ENCODE data around the gene GPAM. TPM values are rescaled to one million over a fixed set of nuclear protein-coding genes. Genes with fewer than 3 reads are reported as not detected.

GPAM gene
- total and polyA plus RNA-seq, 9 of the 15 experiments (the other 6 are each of a cell fraction or from before 2014, with no cell fraction given): 3.5 to 7.5 (median 5.5) TPM

DNA sequence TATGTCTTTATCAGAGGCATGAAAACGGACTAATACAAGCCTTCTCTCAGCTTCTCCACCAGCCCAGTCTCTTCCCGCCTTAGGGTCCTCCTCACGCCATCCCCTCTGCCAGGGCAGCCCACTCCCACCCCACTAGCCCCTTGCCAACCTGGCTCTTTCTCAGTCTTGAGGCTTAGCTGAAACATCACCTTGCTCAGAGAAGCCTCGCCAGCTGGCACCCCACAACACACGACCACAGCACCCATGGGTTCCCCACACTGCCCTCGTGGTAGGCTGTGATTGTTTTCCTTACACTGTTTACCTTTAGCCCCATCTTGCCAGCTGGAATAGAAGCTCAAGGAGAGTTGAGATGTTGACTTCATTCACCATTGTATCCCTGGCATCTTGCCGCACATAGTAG is 44.4 kb downstream of the GPAM start:
- Histone ChIP-seq H3K36me3 (ENCODE audit: control insufficient read depth, insufficient read depth, low read length) (no peaks in the 10 kb centered on the region), H3K9ac (ENCODE audit: insufficient read depth in 1 of 2, low read depth in 2 of 2, low read length in 2 of 2) (no peak overlapping the region), H3K27me3 (ENCODE audit: control insufficient read depth in 2 of 2, insufficient read depth in 2 of 2, low read length in 2 of 2) (peaks cover 0 to 12% of the 10 kb centered on the region in 2 experiments; a peak in 2 of 5 replicates), H2AFZ (ENCODE audit: low read depth, low read length) (no peak overlapping the region), H3K27ac (ENCODE audit: extremely low read depth, low read depth, low read length) (no peak overlapping the region), H3K79me2 (ENCODE audit: control insufficient read depth, insufficient read depth, low read length) (no peaks in the 10 kb centered on the region), H3K4me3 (no peak overlapping the region), H3K9me3 (replicated peaks; ENCODE audit: control insufficient read depth, insufficient read depth, low read depth, low read length) (no peaks in the 10 kb centered on the region), H3K4me1 (replicated peaks in 1 of 2; ENCODE audit: control insufficient read depth in 2 of 2, insufficient read depth in 2 of 2, low read length in 2 of 2) (no peaks in the 10 kb centered on the region; a peak in 2 of 5 replicates), H3K9me1 (ENCODE audit: control insufficient read depth, insufficient read depth, low read length) (no peaks in the 10 kb centered on the region), H3K4me2 (ENCODE audit: insufficient read depth, low read length) (no peak overlapping the region), H4K20me1 (replicated peaks; ENCODE audit: control insufficient read depth, insufficient read depth, low read length) (no peaks in the 10 kb centered on the region; the same call in 1 of the 2 replicates)
- TF ChIP-seq TAF1 (IDR thresholded peaks at IDR 0.05; ENCODE audit: control insufficient read depth, extremely low read depth, insufficient read depth, low read length, severe bottlenecking) (no peak), ZNF76 (CRISPR knock-in tag; IDR thresholded peaks at IDR 0.05; ENCODE audit: borderline replicate concordance) (no peak), SAP30 (IDR thresholded peaks at IDR 0.05; ENCODE audit: borderline replicate concordance, insufficient read depth, low read depth, low read length, poor library complexity, severe bottlenecking) (no peak), TRIM24 (IDR thresholded peaks at IDR 0.05) (no peak), ZNF140 (CRISPR knock-in tag; IDR thresholded peaks at IDR 0.05) (no peak), MEIS2 (IDR thresholded peaks at IDR 0.05; ENCODE audit: partially characterized antibody) (no peak), TARDBP (IDR thresholded peaks at IDR 0.05) (no peak), NR2C2 (CRISPR knock-in tag; IDR thresholded peaks at IDR 0.05) (no peak), NR2C2 (tag; IDR thresholded peaks at IDR 0.05) (no peak), KAT8 (IDR thresholded peaks at IDR 0.05; ENCODE audit: low read depth) (no peak), RBM39 (optimal IDR thresholded peaks at IDR 0.05; ENCODE audit: low read depth, low read length) (no peak), FOXJ2 (tag; IDR thresholded peaks at IDR 0.05) (no peak)
- TF ChIP-seq, protein P1, sequence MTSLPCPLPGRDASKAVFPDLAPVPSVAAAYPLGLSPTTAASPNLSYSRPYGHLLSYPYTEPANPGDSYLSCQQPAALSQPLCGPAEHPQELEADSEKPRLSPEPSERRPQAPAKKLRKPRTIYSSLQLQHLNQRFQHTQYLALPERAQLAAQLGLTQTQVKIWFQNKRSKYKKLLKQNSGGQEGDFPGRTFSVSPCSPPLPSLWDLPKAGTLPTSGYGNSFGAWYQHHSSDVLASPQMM (CRISPR knock-in tag; IDR thresholded peaks at IDR 0.05): no peak
- TF ChIP-seq, protein P2, sequence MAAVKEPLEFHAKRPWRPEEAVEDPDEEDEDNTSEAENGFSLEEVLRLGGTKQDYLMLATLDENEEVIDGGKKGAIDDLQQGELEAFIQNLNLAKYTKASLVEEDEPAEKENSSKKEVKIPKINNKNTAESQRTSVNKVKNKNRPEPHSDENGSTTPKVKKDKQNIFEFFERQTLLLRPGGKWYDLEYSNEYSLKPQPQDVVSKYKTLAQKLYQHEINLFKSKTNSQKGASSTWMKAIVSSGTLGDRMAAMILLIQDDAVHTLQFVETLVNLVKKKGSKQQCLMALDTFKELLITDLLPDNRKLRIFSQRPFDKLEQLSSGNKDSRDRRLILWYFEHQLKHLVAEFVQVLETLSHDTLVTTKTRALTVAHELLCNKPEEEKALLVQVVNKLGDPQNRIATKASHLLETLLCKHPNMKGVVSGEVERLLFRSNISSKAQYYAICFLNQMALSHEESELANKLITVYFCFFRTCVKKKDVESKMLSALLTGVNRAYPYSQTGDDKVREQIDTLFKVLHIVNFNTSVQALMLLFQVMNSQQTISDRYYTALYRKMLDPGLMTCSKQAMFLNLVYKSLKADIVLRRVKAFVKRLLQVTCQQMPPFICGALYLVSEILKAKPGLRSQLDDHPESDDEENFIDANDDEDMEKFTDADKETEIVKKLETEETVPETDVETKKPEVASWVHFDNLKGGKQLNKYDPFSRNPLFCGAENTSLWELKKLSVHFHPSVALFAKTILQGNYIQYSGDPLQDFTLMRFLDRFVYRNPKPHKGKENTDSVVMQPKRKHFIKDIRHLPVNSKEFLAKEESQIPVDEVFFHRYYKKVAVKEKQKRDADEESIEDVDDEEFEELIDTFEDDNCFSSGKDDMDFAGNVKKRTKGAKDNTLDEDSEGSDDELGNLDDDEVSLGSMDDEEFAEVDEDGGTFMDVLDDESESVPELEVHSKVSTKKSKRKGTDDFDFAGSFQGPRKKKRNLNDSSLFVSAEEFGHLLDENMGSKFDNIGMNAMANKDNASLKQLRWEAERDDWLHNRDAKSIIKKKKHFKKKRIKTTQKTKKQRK (IDR thresholded peaks at IDR 0.05; ENCODE audit: borderline replicate concordance, low read depth, low read length): no peak
- DNase-seq (ENCODE audit: extremely low read depth in 1 of 4, low spot score in 3 of 4): no peak
- in situ Hi-C loops (cut with MboI) (loop anchor here (10.0 kb wide), 1 partner anchor 176 kb away; no protein-coding TSS in a partner anchor), intact Hi-C loops (cut with micrococcal nuclease) (loop anchor here (10.0 kb wide), 2 partner anchors 1524 to 1824 kb away; no protein-coding TSS in a partner anchor)
- no peak for ATAC-seq
- FAIRE-seq: no peak
- WGBS (ENCODE audit: insufficient coverage, low coverage, missing lambda C conversion rate): 3% methylated on average over 6 of the region's 7 CpGs
- BruUV-seq (replicated peaks): no TSS peak
- ChIA-PET CTCF (ENCODE audit: low intra/inter-chr PET ratio) (no interaction called here), POLR2A (no interaction called here)

All from K562 (cell line).